BE2C (cell line): ENCODE data around the gene CPT1A.

Experiments used
- DNase-seq: peaks from one replicate; pipeline ENCODE4 v3.0.0-alpha.2; 2020
- H3K27me3 ChIP-seq: fragments of 250-450 bp; sonication (Bioruptor Pico); 2 replicates; pipeline ENCODE4 v1.5.1; 2020; ENCODE audit warnings: mild to moderate bottlenecking
- H3K36me3 ChIP-seq: fragments of 250-450 bp; sonication (Bioruptor Pico); 2 replicates; pipeline ENCODE4 v1.5.1; 2020; ENCODE audit warnings: mild to moderate bottlenecking
- H3K4me1 ChIP-seq: fragments of 250-450 bp; sonication (Bioruptor Pico); 2 replicates; pipeline ENCODE4 v1.5.1; 2020
- H3K4me3 ChIP-seq: 2 replicates; pipeline ENCODE4 v1.5.1; 2011; ENCODE audit warnings: low read depth, low read length
- H3K9me3 ChIP-seq: fragments of 250-450 bp; sonication (Bioruptor Pico); 2 replicates; pipeline ENCODE4 v1.5.1; 2020
- TF ChIP-seq, protein P1 (sequence below): IDR thresholded peaks from 2 replicates; pipeline ENCODE4 v1.5.1; 2012; ENCODE audit warnings: mild to moderate bottlenecking, low read depth, low read length

CPT1A gene

GRCh38 chr11:68803766-68804165, 38.0 kb downstream of the CPT1A start:
- no peak for DNase-seq
- Histone ChIP-seq H3K27me3 (no peaks in the 10 kb centered on the region), H3K9me3 (no peaks in the 10 kb centered on the region), H3K4me1 (no peaks in the 10 kb centered on the region), H3K36me3 (peaks cover 7% of the 10 kb centered on the region), H3K4me3 (no peak overlapping the region)
- TF ChIP-seq, protein P1, sequence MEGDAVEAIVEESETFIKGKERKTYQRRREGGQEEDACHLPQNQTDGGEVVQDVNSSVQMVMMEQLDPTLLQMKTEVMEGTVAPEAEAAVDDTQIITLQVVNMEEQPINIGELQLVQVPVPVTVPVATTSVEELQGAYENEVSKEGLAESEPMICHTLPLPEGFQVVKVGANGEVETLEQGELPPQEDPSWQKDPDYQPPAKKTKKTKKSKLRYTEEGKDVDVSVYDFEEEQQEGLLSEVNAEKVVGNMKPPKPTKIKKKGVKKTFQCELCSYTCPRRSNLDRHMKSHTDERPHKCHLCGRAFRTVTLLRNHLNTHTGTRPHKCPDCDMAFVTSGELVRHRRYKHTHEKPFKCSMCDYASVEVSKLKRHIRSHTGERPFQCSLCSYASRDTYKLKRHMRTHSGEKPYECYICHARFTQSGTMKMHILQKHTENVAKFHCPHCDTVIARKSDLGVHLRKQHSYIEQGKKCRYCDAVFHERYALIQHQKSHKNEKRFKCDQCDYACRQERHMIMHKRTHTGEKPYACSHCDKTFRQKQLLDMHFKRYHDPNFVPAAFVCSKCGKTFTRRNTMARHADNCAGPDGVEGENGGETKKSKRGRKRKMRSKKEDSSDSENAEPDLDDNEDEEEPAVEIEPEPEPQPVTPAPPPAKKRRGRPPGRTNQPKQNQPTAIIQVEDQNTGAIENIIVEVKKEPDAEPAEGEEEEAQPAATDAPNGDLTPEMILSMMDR, result no peak

DNA sequence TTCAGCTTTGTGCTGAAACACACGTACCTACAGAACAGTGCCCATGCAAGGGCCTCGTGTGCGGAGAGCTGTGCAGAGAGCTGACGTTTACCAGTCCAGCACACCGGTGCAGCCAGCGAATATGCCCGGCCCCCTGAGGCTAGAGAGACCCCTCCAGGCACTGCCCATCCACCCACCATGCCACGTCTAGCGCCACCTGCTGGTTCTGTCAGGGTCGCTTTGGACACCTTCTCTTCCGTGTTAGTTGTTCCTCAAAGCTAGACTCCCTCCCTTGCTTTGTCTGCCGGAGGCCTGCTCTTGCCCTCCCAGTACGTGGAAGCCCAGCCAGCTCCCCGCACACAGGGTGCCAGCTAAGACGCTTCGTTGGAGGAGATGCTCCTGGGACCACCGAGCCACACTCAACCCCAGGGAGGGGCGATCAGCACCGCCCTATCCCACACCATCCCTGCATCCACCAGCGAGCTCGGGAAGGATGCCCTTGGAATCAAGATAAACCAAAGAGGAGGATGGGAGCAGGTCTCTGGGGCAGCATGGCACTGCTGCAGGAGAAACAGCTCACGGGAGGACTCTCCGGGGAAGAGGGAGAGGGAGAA, 43.4 kb downstream of the CPT1A start:
- Histone ChIP-seq H3K9me3 (no peaks in the 10 kb centered on the region), H3K4me1 (no peaks in the 10 kb centered on the region), H3K36me3 (peaks cover 8% of the 10 kb centered on the region; the same call in 1 of the 2 replicates), H3K27me3 (no peaks in the 10 kb centered on the region), H3K4me3 (no peak overlapping the region)
- TF ChIP-seq, protein P1, result peak; percentile 80
- peak; percentile 73 for DNase-seq

GRCh38 chr11:68796801-68797200, 44.9 kb downstream of the CPT1A start:
- peaks cover 17% of the 10 kb centered on the region for H3K36me3 ChIP-seq
- H3K4me3 ChIP-seq, result no peak overlapping the region
- H3K9me3 ChIP-seq, result no peaks in the 10 kb centered on the region
- TF ChIP-seq, protein P1, result no peak
- no peak for DNase-seq
- H3K4me1 ChIP-seq, result no peaks in the 10 kb centered on the region
- H3K27me3 ChIP-seq, result no peaks in the 10 kb centered on the region

- H3K4me1 ChIP-seq, result no peaks in the 10 kb centered on the region
- H3K36me3 ChIP-seq, result peaks cover 21% of the 10 kb centered on the region
- H3K4me3 ChIP-seq, result no peak overlapping the region
- DNase-seq, result no peak
- TF ChIP-seq, protein P1, result no peak
- no peaks in the 10 kb centered on the region for H3K27me3 ChIP-seq
- H3K9me3 ChIP-seq, result no peaks in the 10 kb centered on the region
These were observed 49.2 kb downstream of the CPT1A start for GRCh38 chr11:68792400-68792966.

- Histone ChIP-seq H3K9me3 (no peaks in the 10 kb centered on the region), H3K4me3 (no peak overlapping the region), H3K36me3 (peaks cover 5% of the 10 kb centered on the region), H3K4me1 (peaks cover 8% of the 10 kb centered on the region), H3K27me3 (no peaks in the 10 kb centered on the region)
- TF ChIP-seq, protein P1, result no peak
- no peak for DNase-seq
These were observed 57.1 kb downstream of the CPT1A start for GRCh38 chr11:68784653-68785052.

DNA sequence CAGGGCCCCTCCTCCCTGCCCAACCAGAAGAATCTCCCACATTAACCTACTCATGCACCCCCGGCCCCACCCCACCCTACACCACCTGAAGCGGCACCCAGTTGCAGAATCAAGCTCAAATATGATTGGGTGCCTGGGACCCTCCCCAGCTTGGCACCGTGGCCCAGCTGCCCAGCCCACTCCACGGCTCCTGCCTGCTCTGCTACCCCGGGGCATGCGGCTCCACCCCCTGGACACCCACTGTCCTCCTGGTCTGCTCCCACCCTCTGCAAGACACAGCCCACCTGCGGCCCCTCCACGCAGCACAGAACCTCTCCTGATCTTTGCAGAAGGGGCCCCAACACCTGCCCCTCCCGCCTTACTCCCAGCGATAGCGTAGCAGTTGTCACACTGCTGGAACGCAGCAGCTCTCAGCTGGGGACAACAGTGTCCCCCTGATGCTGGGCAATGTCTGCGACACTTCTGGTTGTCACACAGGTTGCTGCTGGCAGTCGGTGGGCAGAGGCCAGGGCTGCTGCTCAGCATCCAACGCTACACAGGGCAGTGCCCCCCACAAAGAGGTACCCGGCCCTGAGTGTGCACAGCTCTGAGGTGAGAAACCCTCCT, 58.4 kb downstream of the CPT1A start:
- Histone ChIP-seq H3K4me3 (no peak overlapping the region), H3K36me3 (peaks cover 5% of the 10 kb centered on the region), H3K4me1 (peaks cover 8% of the 10 kb centered on the region), H3K9me3 (no peaks in the 10 kb centered on the region), H3K27me3 (no peaks in the 10 kb centered on the region)
- no peak for DNase-seq
- TF ChIP-seq, protein P1, result no peak
